GM12878 (cell line): ENCODE results near the gene MSRB2.

Source experiments
- ATF3 ChIP-seq: IDR thresholded peaks from 2 replicates; pipeline ENCODE4 v1.6.1; 2011; ENCODE audit warnings: low read depth, mild to moderate bottlenecking, low read length, moderate library complexity, borderline replicate concordance; ENCODE audit errors: extremely low read depth
- CREB1 ChIP-seq: IDR thresholded peaks from 2 replicates; pipeline ENCODE4 v1.6.1; 2012; ENCODE audit warnings: low read depth, mild to moderate bottlenecking, inconsistent platforms
- CTCF ChIP-seq, 3 experiments: IDR thresholded peaks in 2 of 3; conservative IDR thresholded peaks in 1 of 3; 2 replicates each; pipeline ENCODE4 v1.5.1; 2011; ENCODE audit warnings: low read depth in 3 of 3, low read length in 3 of 3, mild to moderate bottlenecking in 3 of 3, control low read depth in 2 of 3, moderate library complexity in 2 of 3, inconsistent platforms in 1 of 3, mixed read lengths in 1 of 3; ENCODE audit not compliant: control insufficient read depth in 2 of 3, insufficient read depth in 1 of 3; ENCODE audit errors: extremely low read depth in 1 of 3
- EGR1 ChIP-seq, 2 experiments: IDR thresholded peaks; 1 replicate in 1 of 2; 2 replicates in 1 of 2; pipeline ENCODE4 v1.6.1; 2011 to 2012; ENCODE audit warnings: low read depth in 2 of 2, low read length in 2 of 2, borderline replicate concordance in 1 of 2, mild to moderate bottlenecking in 1 of 2, moderate library complexity in 1 of 2
- EP300 ChIP-seq, 2 experiments: fragments of 150-350 bp in 1 of 2; IDR thresholded peaks; 2 replicates each; pipeline ENCODE4 v1.6.1; 2011 to 2012; ENCODE audit warnings: low read depth in 2 of 2, low read length in 2 of 2, borderline replicate concordance in 1 of 2, improper control_type of control experiment in 1 of 2, inconsistent platforms in 1 of 2; ENCODE audit not compliant: control insufficient read depth in 1 of 2
- POLR2AphosphoS5 ChIP-seq: IDR thresholded peaks from 2 replicates; pipeline ENCODE4 v1.6.1; 2011; ENCODE audit warnings: mild to moderate bottlenecking, low read length, inconsistent platforms
- REST ChIP-seq: IDR thresholded peaks from 2 replicates; pipeline ENCODE4 v1.6.1; 2012; ENCODE audit warnings: mild to moderate bottlenecking, low read depth, low read length
- SP1 ChIP-seq: IDR thresholded peaks from one replicate; pipeline ENCODE4 v1.6.1; 2011; ENCODE audit warnings: low read depth, low read length
- SUZ12 ChIP-seq: fragments of 200-600 bp; sonication (generic); IDR thresholded peaks from one replicate; pipeline ENCODE4 v1.6.1; 2018; ENCODE audit warnings: antibody characterized with exemption, mild to moderate bottlenecking; ENCODE audit not compliant: unreplicated experiment
- ZNF384 ChIP-seq: IDR thresholded peaks from 2 replicates; pipeline ENCODE4 v1.6.1; 2012; ENCODE audit warnings: low read depth, mild to moderate bottlenecking, low read length, improper control_type of control experiment, borderline replicate concordance
- ZNF592 ChIP-seq: fragments of 450-650 bp; IDR thresholded peaks from 2 replicates; pipeline ENCODE4 v1.6.1; 2017; ENCODE audit warnings: mild to moderate bottlenecking, moderate library complexity

- TF ChIP-seq ZNF592, result no peak
- no peak for TF ChIP-seq POLR2AphosphoS5
- no peak for TF ChIP-seq CTCF (IDR thresholded peaks at IDR 0.05 in 2 of 3, conservative IDR thresholded peaks at IDR 0.05 in 1 of 3; ENCODE audit: control insufficient read depth in 2 of 3, extremely low read depth in 1 of 3, insufficient read depth in 1 of 3, low read depth in 3 of 3, low read length in 3 of 3)
- no peak for TF ChIP-seq REST
- TF ChIP-seq ATF3, result no peak
- TF ChIP-seq EP300 (IDR thresholded peaks at IDR 0.05; ENCODE audit: borderline replicate concordance in 1 of 2, control insufficient read depth in 1 of 2, low read depth in 2 of 2, low read length in 2 of 2), result no peak
- no peak for TF ChIP-seq ZNF384
- TF ChIP-seq SP1, result no peak
- no peak for TF ChIP-seq CREB1
- no peak for TF ChIP-seq EGR1 (IDR thresholded peaks at IDR 0.05; ENCODE audit: borderline replicate concordance in 1 of 2, low read depth in 2 of 2, low read length in 2 of 2)
- no peak for TF ChIP-seq SUZ12
These were observed 59.8 kb downstream of the MSRB2 start for GRCh38 chr10:23155169-23155568.
